HG03159 (cell line): ENCODE measurements around the gene ADCY2.

ENCODE experiments used
- ATAC-seq: cut with Tn5 transposase; IDR thresholded peaks from one replicate; pipeline ENCODE4 v1.9.1; 2021; ENCODE audit warnings: mild to moderate bottlenecking, moderate library complexity; ENCODE audit not compliant: unreplicated experiment

ADCY2 gene

DNA sequence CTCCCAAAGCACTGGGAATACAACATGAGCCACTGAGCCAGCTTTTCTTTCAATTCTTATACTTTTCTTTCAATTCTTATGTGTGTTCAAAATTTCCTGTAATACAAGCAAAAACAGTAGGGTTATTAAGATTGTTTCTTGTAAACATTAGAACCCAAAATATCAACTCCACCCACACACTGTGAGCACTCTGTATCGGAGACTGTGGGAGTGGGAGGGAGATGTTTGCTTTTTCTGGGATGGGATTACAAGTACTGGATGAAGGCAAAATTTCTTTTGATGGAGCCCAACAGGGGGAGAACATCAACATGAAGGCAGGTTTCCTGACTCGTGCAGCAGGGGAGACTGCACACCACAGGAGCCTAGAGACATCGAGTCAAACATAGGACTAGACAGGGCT is 459.7 kb downstream of the ADCY2 start:
- ATAC-seq = no peak

DNA sequence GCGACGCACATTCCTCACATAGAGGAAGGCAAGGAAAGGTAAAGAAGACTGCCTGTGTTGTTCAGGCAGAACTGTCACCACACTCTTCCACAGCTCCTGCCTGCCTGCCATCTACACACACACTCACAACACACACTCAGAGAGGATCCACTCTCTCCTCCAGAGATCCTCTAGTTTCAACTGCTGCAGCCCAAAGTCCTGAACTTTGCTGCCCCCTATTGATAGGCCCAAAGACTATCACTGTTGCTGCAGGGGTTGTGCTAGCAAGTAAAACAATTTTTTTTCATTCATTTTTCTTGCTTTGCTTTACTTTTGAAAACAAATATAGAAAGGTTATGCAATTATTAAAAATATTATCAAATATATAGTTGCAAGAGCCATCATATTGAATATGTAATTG is 460.9 kb downstream of the ADCY2 start:
- no peak for ATAC-seq

DNA sequence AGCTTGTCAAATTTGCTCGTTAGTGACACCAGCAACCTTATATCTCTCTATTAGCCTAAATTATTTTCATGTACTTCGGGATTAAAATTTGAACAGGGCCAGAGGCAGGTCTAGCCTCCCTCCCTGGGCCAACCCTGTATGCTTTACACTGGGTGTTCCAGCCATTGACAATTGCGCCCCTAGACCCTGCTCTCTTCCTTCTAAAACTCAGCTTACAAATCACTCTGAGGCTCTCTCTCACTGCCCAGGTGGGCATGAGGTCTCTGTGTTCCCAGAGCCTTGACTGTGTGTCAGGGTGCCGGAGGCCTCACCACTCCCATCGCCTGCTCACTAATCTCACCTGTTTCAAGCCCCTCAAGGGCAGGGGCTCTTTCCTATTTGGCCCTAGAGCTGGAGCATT is 461.4 kb downstream of the ADCY2 start:
- ATAC-seq = no peak

DNA sequence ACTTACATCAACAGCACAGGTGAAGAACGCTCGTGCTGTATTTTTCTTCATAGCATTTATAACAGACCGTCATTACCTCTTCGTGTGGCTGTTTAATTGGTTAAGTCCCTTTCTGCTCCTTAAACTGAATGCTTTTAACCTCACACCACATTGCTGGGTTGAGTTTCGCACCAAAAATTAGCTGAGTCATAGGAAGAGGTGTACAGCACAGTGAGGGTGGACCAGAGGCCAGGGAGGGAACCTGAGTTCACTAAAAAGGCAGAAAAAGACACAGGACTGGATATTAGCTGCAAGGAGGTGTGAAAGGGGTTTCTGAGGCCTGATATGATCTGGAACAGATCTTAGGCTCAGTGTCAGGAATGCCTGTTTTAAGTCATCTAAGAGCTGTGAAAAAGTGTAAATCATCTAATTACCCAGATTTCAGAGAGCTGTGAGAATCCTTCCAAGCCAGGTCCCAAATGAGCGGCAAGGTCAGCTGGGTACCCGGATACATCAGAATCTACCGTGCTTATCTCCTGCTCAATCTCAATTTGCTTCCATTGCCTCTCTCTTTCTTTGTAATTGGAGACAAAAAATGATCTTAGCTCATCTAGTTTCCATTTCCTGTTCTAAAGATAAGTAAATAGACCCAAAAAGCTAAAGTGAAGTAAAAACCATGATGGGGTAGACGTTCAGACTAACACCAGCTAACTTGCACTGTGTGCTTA is 462.1 kb downstream of the ADCY2 start:
- ATAC-seq = no peak

DNA sequence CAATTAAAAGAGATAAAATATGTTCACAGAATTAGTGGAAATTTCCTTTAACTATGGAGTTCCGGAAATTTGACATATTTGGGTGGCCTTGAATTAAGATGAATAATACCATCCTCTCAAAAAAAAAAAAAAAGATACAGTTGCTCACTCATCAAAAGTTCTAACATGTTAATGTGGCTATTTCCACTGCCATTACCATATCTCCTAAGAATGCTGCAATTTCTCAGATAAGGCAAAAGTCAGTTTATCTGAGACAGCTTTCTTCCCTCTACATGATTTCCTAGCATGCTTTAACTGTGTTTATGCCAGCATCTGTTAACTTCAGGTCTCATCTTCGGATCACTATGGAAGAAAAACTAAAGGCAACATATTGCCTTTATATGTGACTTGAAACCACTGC is 470.3 kb downstream of the ADCY2 start:
- ATAC-seq = no peak

DNA sequence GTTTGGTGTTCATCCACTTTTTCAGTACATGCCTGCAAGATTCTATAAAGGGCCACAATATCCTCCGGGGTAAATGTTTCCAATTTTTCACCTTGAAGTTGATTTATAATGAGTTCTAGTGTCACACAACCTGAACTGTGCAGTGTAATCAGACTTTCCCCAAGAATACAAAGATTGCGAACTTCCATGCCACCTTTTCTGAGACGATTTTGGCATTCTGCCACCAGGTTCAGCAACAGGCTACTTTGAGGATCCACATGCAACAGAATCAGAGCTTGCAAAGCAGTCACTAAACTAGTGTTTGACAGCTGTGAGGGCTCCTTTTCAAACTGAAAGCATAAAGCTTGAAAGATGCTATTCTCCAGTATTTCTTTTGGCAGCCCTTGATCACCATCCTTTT is 471.3 kb downstream of the ADCY2 start:
- ATAC-seq = no peak

DNA sequence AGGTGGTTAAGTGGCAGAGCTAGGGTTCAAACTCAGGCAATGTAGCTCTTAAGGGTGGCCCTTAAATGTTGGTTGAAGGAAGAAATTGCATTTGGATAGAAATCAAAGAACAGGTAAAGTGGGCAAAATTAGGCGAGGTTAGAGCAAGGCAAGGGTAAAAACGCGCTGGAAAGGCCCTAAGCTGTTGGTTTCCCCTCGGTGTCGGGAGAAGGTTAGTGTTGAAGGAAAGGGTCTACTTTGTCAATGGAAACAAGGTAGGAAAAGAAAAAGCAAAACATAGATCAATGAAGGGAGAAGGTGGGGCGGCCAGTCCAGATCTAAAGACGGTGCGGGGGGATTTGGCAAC is 472.5 kb downstream of the ADCY2 start:
- ATAC-seq = no peak

DNA sequence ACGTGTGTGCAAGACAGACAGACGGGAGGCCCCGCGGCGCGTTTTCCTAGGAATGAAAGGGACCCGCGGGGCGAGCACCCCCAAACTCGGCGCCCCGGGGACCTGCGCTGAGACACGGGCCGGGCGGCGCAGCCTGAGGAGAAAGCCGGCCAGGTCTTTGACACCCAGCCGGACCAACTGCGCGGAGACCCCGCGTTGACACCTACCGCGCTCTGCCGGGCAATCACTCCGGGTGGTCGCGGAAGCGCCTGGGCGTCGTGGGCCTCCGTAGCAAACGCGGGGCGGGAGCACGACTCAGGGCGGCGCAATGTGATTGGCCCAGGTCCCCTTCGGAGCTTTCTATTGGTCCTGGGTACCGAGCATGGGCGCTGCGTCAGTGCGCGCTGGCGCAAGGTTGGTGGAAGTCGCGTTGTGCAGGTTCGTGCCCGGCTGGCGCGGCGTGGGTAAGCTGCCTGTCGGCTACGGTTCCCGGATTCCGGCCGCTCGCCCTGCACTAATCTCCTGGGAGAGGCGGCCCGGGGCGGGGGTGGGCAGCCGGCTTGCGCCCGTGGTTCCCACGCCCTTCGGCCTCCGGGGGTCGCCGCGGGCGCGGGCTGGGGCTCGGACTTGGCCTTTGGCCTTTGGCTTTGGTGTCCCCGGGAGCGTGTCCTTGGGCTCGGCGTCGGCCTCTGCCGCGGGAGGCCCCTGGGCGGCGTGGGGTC is 473.0 kb downstream of the ADCY2 start, which contains the start of the genes FASTKD3 and MTRR:
Gene FASTKD3, minus strand, starts transcription at position 259 of the 701 bp plus-strand sequence. CDS start 948 bp downstream, outside the sequence.
Gene MTRR, plus strand, starts transcription at position 376 of the 701 bp plus-strand sequence. CDS start 1,647 bp downstream, outside the sequence.
- peak; percentile 99 for ATAC-seq

DNA sequence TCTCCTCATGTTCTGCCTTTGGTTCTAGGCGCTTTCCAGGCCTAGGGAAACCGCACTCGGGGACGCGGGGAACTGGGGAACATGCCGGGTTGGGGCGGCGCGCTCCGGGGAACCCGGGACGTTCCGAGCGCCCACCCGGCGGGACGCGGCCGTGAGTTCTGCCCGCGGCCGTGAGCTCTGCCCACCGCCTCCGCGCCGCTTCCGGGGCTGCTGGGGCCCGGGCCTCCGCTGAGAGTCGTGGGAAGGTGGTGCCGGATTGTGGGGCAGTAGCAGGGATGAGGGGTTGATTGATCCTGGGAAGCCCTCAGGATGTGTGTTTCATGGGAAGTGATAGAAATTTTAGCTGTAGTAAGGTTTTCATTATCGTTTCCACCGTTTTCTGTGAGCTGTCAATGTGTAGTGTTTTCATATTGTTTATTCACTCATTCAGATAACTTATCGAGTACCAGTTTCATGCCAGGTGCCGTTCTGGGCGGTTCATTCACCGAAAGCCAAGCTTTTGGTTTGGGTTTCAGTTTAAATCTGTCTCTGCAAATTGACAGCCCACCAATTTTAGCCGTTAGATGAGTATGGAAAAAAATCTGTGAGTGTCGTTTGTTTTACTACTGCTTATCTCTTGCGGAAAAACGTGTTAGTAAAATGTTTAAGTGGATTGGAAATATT is 473.7 kb downstream of the ADCY2 start:
- ATAC-seq = peak; percentile 36

DNA sequence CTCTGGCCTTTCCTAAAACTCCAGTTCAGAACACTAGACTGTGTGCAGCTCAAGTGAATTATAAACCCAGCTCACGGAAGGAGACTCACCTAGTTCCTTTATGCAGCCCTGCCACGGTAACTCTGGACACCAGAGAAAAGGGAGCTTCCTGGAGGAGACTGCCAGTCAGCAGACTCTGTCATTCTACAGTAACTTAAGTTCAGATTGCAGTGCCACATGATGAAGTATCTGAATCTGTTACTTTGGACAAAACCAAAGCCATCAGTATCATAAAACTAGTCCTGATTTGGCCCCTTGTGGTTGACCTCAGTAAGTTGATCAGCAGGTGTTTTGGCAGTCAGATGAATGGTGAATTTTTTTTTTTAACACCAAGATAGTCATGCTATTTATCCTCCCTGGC is 475.7 kb downstream of the ADCY2 start:
- peak; percentile 18 for ATAC-seq

DNA sequence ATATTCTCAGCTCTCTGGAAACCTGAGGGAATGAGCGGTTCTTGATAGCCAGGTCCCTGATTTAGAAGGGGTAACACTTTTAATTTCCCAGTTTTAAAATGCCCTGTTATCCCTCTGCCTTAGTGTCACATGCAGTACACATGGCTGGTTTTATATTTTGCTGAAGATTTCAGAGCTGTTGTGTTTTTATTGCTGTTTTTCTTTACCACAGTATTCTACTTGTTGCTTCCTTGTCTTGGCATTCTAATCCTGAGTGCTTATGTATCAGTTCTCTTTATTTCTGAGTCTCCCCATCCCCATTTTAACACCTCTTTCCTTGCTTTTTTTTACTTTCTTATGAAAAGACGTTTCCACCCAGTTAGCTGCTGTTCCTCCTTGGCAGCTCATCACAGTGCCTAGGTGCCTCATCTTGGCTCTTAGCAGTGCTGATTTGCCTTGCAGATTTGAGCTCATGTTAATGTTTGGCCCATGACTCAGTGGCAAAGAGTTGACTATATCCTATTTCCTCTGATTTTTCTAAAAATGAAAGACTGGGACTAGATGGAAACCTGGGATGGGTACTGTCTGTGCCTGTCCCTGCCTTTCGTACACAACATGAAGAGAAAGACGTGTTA is 476.7 kb downstream of the ADCY2 start:
- no peak for ATAC-seq

DNA sequence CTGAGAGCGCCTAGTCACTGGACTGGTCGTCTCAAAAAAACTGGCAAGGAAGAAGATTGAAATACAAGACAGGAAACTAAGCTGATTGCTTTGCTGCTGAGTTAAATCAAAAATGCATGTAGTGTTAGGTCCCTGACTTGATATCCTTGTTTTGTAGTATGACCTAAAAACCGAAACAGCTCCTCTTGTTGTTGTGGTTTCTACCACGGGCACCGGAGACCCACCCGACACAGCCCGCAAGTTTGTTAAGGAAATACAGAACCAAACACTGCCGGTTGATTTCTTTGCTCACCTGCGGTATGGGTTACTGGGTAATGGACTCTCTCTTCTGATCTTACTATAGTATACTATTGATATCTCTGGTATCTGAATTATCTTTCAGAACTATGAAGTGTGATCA is 477.3 kb downstream of the ADCY2 start:
- ATAC-seq = no peak

DNA sequence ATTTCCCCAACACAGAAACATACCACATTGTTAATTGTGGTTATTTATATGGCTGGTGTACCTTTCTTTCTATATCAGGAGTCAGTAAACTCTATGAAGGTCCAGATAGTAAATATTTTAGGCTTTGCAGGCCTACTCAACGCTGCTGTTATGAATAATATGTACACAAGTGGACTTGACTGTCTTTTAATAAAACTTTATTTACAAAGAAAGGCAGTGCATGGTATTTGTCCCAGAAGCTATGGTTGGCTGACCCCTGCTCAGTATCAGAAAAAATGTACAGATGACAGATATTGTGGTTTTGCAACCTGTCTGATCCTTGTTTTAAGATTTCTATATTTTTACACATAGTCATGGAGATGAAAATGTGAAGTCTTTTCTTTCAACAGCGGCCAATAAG is 478.7 kb downstream of the ADCY2 start:
- ATAC-seq = no peak

DNA sequence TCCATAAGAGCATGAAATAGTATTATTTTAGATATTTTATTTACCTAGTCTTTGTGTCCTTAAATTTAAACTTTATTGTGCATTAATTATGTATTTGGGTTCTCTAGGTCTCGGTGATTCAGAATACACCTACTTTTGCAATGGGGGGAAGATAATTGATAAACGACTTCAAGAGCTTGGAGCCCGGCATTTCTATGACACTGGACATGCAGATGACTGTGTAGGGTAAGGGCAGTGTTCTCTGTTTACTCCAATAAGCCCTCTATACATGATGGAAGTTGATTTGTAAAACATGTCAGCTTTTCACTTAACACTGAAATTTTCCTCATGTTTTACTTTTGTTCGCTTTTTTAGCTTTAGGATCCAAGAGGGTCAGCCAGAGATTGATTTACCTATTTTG is 479.2 kb downstream of the ADCY2 start:
- no peak for ATAC-seq

DNA sequence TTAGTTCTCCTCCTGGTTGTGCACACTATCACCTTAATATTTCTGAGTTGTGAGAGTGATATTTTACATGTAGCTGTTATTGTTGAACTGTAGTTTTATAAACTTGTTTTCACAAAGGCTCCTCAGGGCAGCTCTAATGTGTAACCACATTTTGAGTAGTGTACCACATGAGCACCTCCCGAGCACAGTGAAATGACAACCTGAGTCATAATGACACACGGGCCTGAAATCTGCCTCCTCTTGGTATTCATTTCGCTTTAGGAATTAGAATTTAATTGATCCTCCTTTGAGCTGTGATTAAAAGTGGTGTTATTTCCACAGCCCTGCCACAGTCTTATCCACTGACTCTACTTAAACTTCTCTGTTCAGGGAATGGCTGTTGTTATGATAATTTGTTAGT is 480.9 kb downstream of the ADCY2 start:
- peak; percentile 42 for ATAC-seq

DNA sequence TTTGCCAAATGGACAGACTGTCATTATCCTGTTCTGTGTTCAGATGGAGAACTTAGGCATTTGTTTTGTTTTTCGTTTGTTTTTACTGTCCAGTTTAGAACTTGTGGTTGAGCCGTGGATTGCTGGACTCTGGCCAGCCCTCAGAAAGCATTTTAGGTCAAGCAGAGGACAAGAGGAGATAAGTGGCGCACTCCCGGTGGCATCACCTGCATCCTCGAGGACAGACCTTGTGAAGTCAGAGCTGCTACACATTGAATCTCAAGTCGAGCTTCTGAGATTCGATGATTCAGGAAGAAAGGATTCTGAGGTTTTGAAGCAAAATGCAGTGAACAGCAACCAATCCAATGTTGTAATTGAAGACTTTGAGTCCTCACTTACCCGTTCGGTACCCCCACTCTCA is 481.9 kb downstream of the ADCY2 start:
- ATAC-seq = no peak

DNA sequence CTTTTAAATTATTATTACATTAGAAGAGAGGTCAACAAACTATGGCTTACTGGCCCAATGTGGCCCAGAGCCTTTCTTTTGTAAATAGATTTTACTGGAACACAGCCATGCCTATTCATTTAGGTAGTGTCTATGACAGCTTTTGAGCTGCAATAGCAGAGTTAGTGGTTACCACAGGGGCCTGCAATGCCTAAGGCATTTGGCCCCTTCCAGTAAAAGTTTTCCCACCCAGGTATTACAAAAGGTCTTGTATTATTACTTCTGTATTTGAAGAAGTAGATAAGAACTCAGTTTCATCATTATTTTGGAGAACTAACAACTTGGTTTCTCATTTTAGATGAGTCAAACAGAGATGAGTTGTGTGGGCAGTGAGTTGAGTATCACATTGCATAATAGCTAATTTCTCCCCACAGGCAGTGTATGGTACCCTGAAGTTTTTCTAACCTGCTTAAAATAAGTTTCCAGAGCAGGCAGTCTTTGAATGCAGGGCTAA is 482.5 kb downstream of the ADCY2 start:
- ATAC-seq = peak; percentile 96
